Loucy (cell line): ENCODE measurements around the gene LEKR1.

ENCODE experiments used
- H2AFZ ChIP-seq: fragments of 200-600 bp; sonication (generic); 2 replicates; pipeline ENCODE4 v1.6.0; 2016; ENCODE audit warnings: antibody characterized with exemption, mild to moderate bottlenecking, low read length, moderate library complexity
- H3F3A ChIP-seq: fragments of 200-600 bp; 2 replicates; pipeline ENCODE4 v1.6.0; 2016; ENCODE audit warnings: antibody characterized with exemption, low read depth, mild to moderate bottlenecking
- H3K27me3 ChIP-seq: fragments of 200-600 bp; sonication (generic); 2 replicates; pipeline ENCODE4 v1.6.1; 2014; ENCODE audit warnings: low read length, mild to moderate bottlenecking; ENCODE audit not compliant: insufficient read depth, poor library complexity, severe bottlenecking
- H3K36me3 ChIP-seq: fragments of 200-600 bp; sonication (generic); 2 replicates; pipeline ENCODE4 v1.6.1; 2016; ENCODE audit warnings: low read length; ENCODE audit not compliant: insufficient read depth
- H3K4me1 ChIP-seq: fragments of 200-600 bp; sonication (generic); 2 replicates; pipeline ENCODE4 v1.5.1; 2014; ENCODE audit warnings: low read length, mild to moderate bottlenecking; ENCODE audit not compliant: insufficient read depth, poor library complexity, severe bottlenecking
- H3K4me2 ChIP-seq: fragments of 200-600 bp; sonication (generic); 2 replicates; pipeline ENCODE4 v1.6.0; 2014; ENCODE audit warnings: antibody characterized with exemption, low read length, low read depth, mild to moderate bottlenecking; ENCODE audit not compliant: poor library complexity, severe bottlenecking
- H3K4me3 ChIP-seq: fragments of 200-600 bp; sonication (generic); 2 replicates; pipeline ENCODE4 v1.5.1; 2014; ENCODE audit warnings: low read length, mild to moderate bottlenecking, mixed read lengths; ENCODE audit not compliant: poor library complexity, severe bottlenecking
- H3K79me2 ChIP-seq: fragments of 200-600 bp; sonication (generic); 2 replicates; pipeline ENCODE4 v1.6.1; 2014; ENCODE audit warnings: low read length; ENCODE audit not compliant: insufficient read depth
- H3K9ac ChIP-seq: fragments of 200-600 bp; sonication (generic); 2 replicates; pipeline ENCODE4 v1.6.0; 2014; ENCODE audit warnings: mild to moderate bottlenecking, low read depth, low read length, moderate library complexity; ENCODE audit not compliant: poor library complexity, severe bottlenecking
- H3K9me2 ChIP-seq: fragments of 200-600 bp; sonication (generic); replicated peaks from 2 replicates; pipeline ENCODE4 v1.6.1; 2016; ENCODE audit warnings: low read depth, low read length, mixed read lengths
- H3K9me3 ChIP-seq: fragments of 200-600 bp; sonication (generic); 2 replicates; pipeline ENCODE4 v1.6.1; 2014; ENCODE audit warnings: mild to moderate bottlenecking, antibody characterized with exemption, low read length, low read depth; ENCODE audit not compliant: insufficient read depth
- H4K20me1 ChIP-seq: fragments of 200-600 bp; sonication (generic); 2 replicates; pipeline ENCODE4 v1.6.0; 2014; ENCODE audit warnings: antibody characterized with exemption, low read length, mild to moderate bottlenecking; ENCODE audit not compliant: insufficient read depth, poor library complexity, severe bottlenecking
- CTCF ChIP-seq: fragments of 200-600 bp; sonication (generic); conservative IDR thresholded peaks from 2 replicates; pipeline ENCODE4 v1.5.1; 2014; ENCODE audit warnings: mild to moderate bottlenecking, antibody characterized with exemption, low read length
- EZH2phosphoT487 ChIP-seq: fragments of 200-600 bp; IDR thresholded peaks from 2 replicates; pipeline ENCODE4 v1.6.1; 2018; ENCODE audit warnings: antibody characterized with exemption, mild to moderate bottlenecking, moderate library complexity, borderline replicate concordance

LEKR1 gene

GRCh38 chr3:156985711-156986110 lies 159.6 kb downstream of the LEKR1 start:
- H3K4me1 ChIP-seq, result no peaks in the 10 kb centered on the region
- no peak overlapping the region for H3K4me2 ChIP-seq
- no peak overlapping the region for H3K4me3 ChIP-seq
- H3K9ac ChIP-seq, result no peak overlapping the region
- no peaks in the 10 kb centered on the region for H3K27me3 ChIP-seq
- no peaks in the 10 kb centered on the region for H3K9me2 ChIP-seq
- H3K36me3 ChIP-seq, result no peaks in the 10 kb centered on the region
- no peaks in the 10 kb centered on the region for H3F3A ChIP-seq
- TF ChIP-seq EZH2phosphoT487 (no peak), CTCF (no peak)
- H4K20me1 ChIP-seq, result no peaks in the 10 kb centered on the region
- no peaks in the 10 kb centered on the region for H3K9me3 ChIP-seq
- no peak overlapping the region for H2AFZ ChIP-seq
- no peaks in the 10 kb centered on the region for H3K79me2 ChIP-seq

- no peaks in the 10 kb centered on the region for H3K9me3 ChIP-seq
- no peak overlapping the region for H2AFZ ChIP-seq
- no peak overlapping the region for H3K9ac ChIP-seq
- H3K36me3 ChIP-seq, result no peaks in the 10 kb centered on the region
- no peaks in the 10 kb centered on the region for H3K4me1 ChIP-seq
- H3K9me2 ChIP-seq, result no peaks in the 10 kb centered on the region
- no peaks in the 10 kb centered on the region for H4K20me1 ChIP-seq
- TF ChIP-seq EZH2phosphoT487, result no peak
- no peak for TF ChIP-seq CTCF
- H3F3A ChIP-seq, result no peaks in the 10 kb centered on the region
- no peak overlapping the region for H3K4me2 ChIP-seq
- H3K4me3 ChIP-seq, result no peak overlapping the region
- H3K27me3 ChIP-seq, result no peaks in the 10 kb centered on the region
- H3K79me2 ChIP-seq, result no peaks in the 10 kb centered on the region
These were observed 161.8 kb downstream of the LEKR1 start for GRCh38 chr3:156987946-156988345.

- Histone ChIP-seq H3K9me3 (no peaks in the 10 kb centered on the region), H4K20me1 (no peaks in the 10 kb centered on the region), H3K9ac (no peak overlapping the region), H3K4me3 (no peak overlapping the region), H3F3A (no peaks in the 10 kb centered on the region), H3K79me2 (no peaks in the 10 kb centered on the region), H3K27me3 (no peaks in the 10 kb centered on the region), H3K9me2 (no peaks in the 10 kb centered on the region), H3K4me1 (no peaks in the 10 kb centered on the region), H2AFZ (no peak overlapping the region), H3K4me2 (no peak overlapping the region), H3K36me3 (no peaks in the 10 kb centered on the region)
- TF ChIP-seq CTCF, result no peak
- no peak for TF ChIP-seq EZH2phosphoT487
These were observed 171.2 kb downstream of the LEKR1 start for GRCh38 chr3:156997351-156997750.
